Keratinocyte (primary cell): Measurements from ENCODE around the gene HOXC9.

ENCODE experiments used
- CTCF ChIP-seq, 3 experiments: IDR thresholded peaks in 1 of 3; conservative IDR thresholded peaks in 1 of 3; optimal IDR thresholded peaks in 1 of 3; 2 replicates in 2 of 3; 3 replicates in 1 of 3; pipeline versions ENCODE3 to v1.5.1; 2011; ENCODE audit warnings: low read length in 3 of 3, mild to moderate bottlenecking in 3 of 3, moderate library complexity in 2 of 3, control low read depth in 1 of 3, inconsistent platforms in 1 of 3; ENCODE audit not compliant: insufficient read depth in 2 of 3; ENCODE audit errors: extremely low read depth in 1 of 3
- EZH2 ChIP-seq: IDR thresholded peaks from one replicate; pipeline ENCODE4 v1.6.1; 2012; ENCODE audit warnings: inconsistent platforms, mild to moderate bottlenecking, low read length, moderate library complexity

GRCh38 chr12:54045401-54045800 lies 45.4 kb downstream of the HOXC9 start:
- TF ChIP-seq EZH2 = no peak
- TF ChIP-seq CTCF (optimal IDR thresholded peaks at IDR 0.05 in 1 of 3, IDR thresholded peaks at IDR 0.05 in 1 of 3, conservative IDR thresholded peaks at IDR 0.05 in 1 of 3; ENCODE audit: extremely low read depth in 1 of 3, insufficient read depth in 2 of 3, low read length in 3 of 3) = no peak
